HG03060 (cell line): Measurements from ENCODE around the gene NANS.
"Not testable (repeated sequence)": the region's sequence is repeated elsewhere in the genome, so short reads cannot be mapped to it uniquely, and the experiment has no call there.

Experiments
- ATAC-seq: cut with Tn5 transposase; IDR thresholded peaks from one replicate; pipeline ENCODE4 v1.9.1; 2021; ENCODE audit warnings: low read depth, moderate number of reproducible peaks; ENCODE audit not compliant: unreplicated experiment

The NANS gene, protein sequence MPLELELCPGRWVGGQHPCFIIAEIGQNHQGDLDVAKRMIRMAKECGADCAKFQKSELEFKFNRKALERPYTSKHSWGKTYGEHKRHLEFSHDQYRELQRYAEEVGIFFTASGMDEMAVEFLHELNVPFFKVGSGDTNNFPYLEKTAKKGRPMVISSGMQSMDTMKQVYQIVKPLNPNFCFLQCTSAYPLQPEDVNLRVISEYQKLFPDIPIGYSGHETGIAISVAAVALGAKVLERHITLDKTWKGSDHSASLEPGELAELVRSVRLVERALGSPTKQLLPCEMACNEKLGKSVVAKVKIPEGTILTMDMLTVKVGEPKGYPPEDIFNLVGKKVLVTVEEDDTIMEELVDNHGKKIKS

DNA sequence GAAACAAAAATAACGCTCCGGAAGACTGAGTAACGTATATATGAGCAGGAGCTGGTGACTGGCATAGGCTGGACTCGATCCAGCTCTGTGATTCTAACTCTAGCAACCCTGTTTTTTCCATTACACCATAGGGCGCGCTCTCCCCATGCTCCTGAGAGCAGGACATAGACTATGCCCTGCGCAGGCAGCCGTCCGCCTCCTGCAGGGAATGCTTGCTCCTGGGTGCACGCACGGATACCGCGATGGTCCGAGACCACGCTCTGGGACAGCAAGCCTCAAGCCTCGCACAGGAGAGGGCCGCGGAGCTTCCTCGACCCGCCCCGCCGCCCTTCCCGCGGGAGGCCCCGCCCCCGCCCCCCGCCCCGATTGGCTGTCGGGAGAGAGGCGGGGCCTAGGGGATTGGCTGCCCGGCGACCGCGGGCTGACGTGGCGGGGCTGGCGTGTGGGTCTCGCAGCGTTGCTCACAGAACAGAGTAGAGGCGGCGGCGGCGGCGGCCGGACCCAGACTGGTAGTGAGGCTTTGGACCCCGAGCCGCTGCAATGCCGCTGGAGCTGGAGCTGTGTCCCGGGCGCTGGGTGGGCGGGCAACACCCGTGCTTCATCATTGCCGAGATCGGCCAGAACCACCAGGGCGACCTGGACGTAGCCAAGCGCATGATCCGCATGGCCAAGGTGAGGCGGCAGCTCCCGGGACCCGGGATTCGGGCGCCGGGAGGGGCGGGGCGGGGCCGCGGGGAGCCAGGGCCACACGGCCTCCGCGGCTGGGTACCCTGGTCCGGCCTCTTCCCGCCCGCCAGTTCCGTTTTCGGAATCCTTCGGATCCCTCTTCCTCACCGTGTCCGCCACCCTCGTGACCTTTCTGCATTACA, at the start of gene NANS:
Gene NANS (plus strand): TSS at position 464 of the 869 bp plus-strand sequence. CDS start 77 bp downstream, at position 541.
- peak; percentile 70 for ATAC-seq

DNA sequence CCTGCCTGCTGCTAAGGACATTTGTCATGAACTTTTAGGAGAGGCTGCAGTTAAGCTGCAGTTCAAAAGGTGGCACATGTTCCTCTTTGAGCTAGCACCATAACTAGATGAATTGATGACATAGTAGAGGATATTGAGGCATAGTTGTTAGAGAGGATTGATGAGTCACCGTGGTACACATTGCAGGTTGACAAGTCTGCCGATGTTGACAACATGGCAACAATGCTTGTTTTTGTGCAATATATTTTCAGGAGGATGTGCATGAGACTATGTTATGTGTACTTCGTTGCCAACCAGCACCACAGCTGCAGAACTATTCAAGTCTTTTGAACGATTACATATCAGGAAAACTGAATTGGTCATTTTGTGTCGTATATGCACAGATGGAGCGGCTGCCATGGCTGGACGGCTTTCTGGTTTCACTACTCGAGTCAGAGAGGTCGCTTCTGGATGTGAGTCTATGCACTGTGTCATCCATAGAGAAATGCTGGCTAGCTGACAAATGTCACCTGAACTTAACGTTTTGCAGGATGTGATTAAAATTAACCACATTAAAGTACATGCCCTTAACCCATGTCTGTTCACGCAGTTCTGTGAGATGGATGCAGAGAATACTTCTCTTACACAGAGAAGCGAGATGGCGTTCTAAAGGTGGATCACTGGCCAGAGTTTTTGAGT, 49.1 kb upstream of the NANS start:
- ATAC-seq: no peak

DNA sequence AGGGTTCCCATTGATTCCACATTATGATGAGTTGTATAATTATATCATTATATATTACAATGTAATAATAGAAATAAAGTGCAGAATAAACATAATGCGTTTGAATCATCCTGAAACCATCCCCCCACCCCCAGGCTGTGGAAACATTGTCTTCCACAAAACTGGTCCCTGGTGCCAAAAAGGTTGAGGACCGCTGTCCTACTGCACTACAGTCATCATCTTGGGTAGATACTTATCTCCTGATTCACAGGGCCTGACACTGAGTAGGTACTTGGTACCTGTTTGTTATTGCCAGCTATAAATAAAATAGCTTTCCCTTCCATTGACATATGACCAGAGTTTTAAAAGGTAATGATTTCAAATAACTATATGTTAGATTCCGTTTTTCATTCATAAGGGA, 47.8 kb upstream of the NANS start:
- no peak for ATAC-seq

DNA sequence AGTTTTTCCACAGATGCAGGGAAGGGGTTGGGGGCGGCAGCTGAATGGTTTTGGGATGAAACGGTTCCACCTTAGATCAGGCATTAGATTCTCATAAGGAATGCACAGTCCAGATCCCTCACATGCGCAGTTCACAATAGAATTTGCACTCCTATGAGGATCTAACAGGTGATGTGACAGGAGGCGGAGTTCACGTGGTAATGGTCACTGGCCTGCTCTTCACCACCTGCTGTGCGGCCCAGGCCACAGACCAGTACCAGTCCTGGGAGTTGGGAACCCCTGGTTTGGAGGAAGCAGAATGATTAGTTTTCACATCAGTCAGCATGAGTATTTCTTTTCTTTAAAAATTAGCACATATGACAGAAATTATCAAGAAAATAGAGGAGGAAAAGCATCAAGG, 47.1 kb upstream of the NANS start:
- no peak for ATAC-seq

DNA sequence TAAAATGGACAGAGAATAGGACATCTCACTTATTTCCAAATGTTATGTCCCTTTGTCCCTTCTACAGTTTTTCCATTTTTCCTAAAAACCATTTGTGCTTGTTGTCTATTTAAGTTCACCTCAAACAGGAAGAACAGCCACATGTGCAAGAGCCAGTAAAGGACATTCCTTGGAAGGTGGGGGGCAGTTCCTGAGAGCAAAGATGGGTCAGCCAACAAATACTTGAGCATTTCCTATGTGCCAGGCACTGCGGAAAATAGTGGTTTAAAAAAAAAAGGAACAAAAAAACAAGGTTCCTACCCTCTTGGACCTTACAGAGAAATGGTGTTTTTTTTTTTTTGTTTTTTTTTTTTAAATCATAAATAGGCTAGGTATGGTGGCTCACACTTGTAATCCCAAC, 46.6 kb upstream of the NANS start:
- no peak for ATAC-seq

DNA sequence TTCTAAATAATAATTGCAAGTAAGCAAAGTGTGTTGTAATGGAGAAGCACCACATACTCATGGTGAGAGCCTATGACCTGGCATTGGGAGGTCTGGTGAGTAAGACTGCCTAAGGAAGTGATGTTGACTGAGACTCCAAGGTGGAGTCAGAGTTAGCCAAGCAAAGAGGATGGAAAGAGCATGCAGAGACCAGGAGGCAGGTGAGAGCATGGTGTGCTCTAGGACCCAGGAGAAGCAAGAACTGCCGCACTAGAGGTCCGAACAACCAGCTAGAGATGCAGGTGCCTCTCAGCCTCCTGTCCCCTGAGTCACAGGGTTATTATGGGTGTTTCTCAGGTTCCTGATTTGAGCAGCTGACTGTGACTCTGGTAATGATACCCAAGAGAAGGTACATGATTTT, 46.1 kb upstream of the NANS start:
- peak; percentile 57 for ATAC-seq

DNA sequence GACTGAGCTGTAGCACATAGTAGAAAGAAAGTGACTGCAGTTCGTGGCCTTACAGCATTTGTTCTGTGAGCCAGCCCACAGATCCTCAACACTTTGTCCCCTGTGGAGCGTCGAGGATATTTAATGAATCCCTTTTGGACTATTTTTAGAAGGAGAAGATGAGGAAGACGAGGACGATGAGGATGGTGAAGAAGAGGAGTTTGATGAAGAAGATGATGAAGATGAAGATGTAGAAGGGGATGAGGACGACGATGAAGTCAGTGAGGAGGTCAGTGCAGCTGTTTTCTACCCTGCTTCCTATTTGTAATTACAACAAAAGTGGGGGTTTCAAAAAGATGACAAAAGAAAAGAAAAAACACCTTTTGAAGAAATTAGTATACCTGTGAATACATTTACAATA, 45.4 kb upstream of the NANS start:
- no peak for ATAC-seq

DNA sequence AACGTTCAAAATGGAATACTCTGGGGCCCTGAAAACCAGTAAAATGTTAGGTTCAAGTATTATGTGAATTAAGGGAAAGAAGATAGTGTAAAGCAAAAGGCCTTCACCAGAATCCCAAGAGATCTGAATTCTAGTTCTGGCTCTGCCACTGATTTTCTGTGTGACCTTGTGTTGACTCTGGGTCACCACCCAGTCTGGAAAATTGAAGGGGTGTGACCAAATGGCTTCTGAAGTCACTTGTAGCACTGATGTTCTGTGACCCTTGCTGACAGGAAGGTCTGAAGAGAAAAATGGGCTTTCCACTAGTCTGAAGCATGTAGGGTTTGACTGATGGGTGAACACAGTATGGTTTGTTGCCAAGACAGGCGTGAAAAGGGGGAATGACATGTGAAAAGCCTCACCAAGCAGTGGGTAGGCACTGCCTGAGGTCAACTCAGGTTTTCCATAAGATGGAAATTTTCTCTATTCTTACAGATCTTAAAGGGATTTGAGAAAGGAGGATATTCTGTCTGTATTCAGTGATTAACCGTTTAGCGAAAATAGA, 40.3 kb upstream of the NANS start:
- no peak for ATAC-seq

DNA sequence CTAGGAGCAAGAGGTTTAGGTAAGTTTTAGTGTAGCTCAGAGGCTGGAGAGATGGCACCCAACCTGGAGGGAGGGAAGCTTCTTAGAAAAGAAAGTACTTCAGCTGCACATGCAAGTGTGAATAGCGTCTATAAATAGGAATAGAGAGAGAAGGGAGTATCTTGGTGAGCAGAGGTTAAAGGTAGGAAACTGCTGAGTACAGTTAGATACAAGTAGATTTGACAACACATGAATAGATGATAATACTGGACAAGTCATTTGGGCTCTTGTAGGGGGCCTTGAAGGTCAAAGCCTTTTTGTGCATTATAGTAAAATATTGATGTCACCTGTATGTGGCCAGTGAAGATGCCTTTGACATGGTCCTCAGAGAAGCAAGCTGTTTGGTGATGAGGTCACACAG, 39.2 kb upstream of the NANS start:
- ATAC-seq: no peak

DNA sequence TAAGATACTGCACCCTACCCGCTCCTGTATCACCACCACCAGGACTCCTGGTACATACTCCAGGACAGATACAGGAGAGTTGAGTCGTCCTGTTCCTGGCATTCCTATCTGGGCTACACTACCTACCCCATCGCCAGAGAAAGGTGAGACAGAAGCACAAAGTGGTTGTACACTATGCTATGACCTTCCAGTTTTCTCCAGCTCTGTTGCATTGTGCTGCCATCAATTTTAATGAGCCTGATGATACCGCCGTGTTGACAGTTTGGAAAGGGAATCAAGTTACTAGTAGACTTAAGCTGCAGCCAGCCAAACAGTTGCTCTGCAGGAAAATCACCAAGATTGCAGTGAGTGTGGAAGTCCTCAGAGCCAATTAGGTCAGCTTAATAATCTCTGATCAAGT, 38.2 kb upstream of the NANS start:
- no peak for ATAC-seq

DNA sequence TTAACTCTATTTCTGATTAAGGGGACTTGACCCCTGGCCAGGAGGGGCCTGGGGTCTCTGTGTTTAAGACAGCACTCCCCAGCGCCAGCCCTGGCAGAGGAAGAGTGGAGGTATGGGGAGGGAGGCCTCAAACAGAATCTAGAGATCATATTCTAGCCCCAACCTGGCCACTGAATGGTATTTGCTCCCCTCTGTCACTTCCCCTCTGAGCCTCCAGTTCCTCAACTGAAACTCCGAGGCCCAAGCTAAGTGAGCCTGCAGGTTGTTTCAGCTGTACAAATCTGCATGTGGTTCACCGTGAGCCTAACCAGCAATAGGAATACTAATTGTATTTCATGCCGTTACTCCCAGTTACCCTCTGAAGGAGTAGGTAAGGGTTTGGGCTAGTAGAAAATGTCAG, 37.4 kb upstream of the NANS start:
- ATAC-seq: no peak

DNA sequence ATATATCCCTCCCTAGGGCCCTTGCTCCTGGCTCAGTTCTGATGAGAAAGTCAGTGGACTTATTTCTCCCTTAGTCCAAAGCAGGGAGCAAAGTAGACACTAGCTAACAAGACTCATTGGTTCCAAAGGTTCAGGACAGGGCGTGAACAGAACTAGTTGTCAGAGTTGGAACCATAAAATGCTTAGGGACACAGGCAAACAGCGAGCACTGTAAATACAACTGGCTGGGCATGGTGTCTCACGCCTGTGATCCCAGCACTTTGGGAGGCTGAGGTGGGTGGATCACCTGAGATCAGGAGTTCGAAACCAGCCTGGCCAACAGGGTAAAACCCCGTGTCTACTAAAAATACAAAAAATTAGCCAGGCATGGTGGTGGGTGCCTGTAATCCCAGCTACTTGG, 36.7 kb upstream of the NANS start:
- not testable (repeated sequence) for ATAC-seq

DNA sequence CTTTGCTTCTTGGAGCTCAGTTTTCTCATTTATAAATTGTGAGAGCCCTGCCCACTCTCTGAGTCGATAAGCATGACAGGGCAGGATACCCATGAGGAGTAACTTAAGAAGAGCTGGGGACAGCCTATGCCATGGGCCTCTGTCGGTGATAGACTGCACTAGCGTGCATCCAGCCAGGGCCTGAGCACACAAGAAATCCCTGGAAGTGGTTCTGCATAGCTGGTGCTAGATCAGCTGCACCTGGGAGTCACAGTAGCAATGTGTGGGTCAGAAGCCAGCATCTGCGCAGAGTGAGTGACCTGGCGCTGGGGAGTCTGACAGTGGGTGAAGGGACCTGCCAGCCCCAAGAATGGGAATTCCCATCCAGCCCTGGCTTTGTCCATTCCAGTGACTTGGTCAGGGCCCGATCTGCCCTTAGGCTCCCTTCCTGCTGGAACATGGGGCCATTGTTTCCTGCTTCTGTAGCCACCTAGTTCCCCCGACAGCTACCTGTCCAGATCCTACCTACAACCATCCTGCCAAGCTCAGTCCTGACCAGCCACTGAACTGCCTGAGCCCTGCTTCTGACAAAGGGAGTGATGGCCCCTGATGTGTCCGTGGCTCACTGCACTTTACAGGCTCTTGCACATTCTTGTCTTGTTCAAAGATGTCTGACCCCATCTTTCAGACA, 35.9 kb upstream of the NANS start:
- ATAC-seq: no peak

DNA sequence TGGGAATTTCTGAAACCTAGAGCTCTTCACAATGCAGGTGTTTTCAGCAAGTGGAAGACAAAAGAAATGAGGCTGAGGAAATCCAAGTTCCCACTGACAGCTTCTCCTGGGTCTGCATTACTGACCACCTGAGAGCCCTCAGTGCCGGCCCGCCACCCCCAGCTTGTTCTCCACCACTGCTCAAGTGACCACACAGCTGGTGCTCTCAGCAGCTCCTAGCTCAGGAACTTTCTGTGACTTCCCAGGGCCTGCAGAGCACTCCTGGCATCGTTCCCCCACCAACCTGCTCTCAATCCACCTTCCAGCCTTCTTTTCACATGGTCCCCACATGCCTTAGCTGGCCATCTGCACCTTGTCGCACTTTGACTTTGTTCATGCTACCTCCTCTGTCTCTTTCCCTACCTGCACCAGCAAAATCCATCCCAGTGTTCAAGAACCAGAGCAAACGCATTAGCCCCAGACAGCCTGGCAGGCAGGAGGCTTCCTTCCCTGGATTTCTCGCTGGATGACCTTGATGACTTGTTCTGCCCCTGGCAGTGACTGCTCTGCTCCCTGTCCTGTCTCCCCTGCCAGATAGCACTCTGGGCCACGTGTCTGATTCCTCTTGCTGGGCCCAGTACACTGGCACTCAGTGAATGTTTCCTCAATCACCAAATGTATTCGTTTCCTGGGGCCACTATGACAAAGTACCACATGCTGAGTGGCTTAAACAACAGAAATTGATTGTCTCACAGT, 35.1 kb upstream of the NANS start:
- ATAC-seq: no peak

DNA sequence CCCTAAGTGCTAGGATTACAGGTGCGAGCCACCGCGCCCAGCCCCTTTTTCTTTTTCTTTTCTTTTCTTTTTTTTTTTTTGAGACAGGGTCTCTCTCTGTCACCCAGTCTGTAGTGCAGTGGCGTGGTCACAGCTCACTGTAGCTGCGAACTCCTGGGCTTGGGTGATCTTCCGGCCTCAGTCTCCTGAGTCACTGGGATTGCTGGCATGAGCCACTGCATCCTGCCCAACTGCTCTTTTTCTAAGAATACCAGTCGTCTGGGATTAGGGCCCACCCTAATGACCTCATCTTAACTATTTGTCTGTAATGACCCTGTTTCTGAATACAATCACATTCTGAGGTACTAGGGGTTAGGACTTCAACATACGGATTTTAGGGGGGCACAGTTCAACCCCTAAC, 34.1 kb upstream of the NANS start:
- ATAC-seq: no peak

DNA sequence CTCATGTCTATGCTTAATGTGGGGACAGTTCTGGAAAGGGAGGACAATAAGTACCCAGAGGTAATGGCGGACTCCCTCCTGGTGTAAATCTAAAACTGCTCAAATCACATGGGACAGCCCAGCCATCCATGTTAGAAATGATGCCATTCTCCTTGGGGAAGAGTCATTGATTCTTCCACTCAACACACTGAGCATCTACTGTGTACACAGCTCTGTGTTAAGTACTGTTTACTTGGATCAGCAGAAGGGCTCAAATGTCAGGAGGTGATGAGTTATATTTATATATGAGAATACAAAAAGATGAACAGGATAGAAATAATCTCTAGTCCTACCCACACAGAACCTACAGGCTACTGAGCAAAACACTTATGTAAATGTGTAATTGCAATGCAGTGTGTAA, 31.8 kb upstream of the NANS start:
- ATAC-seq: no peak

DNA sequence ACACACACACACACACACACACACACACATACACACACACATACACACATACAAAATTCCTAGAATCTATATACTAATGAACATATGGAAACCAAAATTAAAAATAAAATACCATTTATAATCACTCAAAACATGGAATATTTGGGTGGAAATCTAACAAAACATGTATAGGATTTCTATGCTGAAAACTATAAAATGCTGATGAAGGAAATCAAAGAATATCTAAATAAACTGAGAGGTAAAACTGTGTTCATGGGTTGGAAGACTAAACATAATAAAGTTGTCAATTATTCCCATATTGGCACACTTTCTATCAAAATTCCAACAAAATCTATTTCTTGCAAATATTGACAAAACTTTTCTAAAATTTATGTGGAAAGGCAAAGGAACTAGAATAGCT, 25.4 kb upstream of the NANS start:
- no peak for ATAC-seq

DNA sequence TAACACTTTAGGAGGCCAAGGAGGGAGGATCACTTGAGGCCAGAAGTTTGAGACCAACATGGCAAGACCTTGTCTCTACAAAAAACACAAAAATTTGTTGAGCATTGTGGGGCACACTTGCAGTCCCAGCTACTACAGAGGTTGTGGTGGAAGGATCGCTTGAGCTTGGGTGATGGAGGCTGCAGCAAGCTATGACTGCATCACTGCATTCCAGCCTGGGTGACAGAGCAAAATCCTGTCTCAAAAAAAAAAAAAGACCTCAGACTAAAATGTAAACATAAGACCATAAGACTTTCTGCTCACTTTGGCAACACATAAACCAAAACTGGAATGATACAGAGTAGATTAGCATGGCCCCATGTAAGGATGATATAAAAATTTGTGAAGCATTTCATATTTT, 24.6 kb upstream of the NANS start:
- no peak for ATAC-seq

DNA sequence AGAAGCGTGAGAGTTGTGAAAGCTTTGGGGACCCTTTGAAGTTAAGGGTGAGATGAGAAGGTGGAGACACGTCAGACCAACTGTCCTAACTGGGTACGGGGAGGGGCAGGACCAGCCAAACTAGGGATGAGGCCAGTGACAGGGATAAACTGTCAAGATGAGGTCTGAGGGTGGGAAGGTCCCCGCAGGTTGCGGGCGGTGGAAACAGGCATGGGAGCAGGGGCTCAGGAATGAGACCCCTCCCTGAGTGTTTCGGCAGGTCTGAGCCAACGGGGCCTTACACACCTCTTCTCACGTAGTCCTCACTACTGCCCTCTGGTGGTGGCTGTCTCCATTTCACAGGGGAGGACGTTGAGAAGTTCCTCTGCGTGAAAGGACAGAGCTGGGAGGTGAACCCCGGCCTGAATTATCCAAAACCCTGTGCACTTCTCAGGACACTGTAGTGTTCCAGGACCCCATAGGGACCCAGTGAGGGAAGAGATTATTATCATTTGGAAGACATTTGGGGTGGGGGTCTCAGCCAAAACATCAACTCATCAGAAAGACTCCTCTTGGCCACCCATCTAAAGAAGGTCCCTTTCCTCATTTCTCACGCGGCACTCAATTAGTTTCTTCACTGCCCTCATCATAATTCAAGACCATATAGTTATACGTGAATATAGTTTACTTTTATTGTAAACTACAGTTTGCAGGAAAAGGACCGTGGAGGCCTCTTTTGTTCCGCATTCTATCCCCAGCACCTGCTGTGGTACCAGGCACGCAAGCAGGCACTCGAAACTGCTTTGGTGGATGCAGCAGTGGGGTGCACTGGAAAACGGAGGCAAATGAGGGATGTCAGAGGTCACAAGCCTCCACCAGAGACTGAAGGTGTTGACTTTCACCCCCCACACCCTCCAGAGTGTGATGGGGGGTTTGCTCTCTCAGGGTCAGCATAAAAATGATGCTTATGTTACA, 21.7 kb upstream of the NANS start:
- no peak for ATAC-seq
